Activated CD4-positive, alpha-beta memory T cell treated with anti-CD3 and anti-CD28 coated beads for 36 hours (primary cell): ENCODE data around the gene MCL1. TPM values are rescaled to one million over a fixed set of nuclear protein-coding genes. Genes with fewer than 3 reads are reported as not detected.
"Not testable (repeated sequence)": the region's sequence is repeated elsewhere in the genome, so short reads cannot be mapped to it uniquely, and the experiment has no call there.

ENCODE experiments used
- CTCF ChIA-PET: fragments of 350-600 bp; sonication (Branson Sonifier 250); formaldehyde crosslinking; loops from one replicate; lab custom pipeline; 2021; ENCODE audit warnings: antibody characterized with exemption, inconsistent platforms; lab: Charles Lee
- POLR2A ChIA-PET: fragments of 350-600 bp; sonication (Branson Sonifier 250); formaldehyde crosslinking; loops from one replicate; lab custom pipeline; 2021; ENCODE audit warnings: antibody characterized with exemption; lab: Charles Lee
- DNase-seq: peaks from one replicate; pipeline ENCODE4 v3.0.0-alpha.2; 2020
- H3K27ac Mint-ChIP-seq: one replicate; pipeline ENCODE4 v1.8.0; 2021; ENCODE audit warnings: mixed read lengths
- H3K27me3 Mint-ChIP-seq: one replicate; pipeline ENCODE4 v1.8.0; 2021; ENCODE audit warnings: mixed read lengths
- H3K36me3 Mint-ChIP-seq: one replicate; pipeline ENCODE4 v1.8.0; 2021; ENCODE audit warnings: mixed read lengths
- H3K4me1 Mint-ChIP-seq: one replicate; pipeline ENCODE4 v1.8.0; 2021; ENCODE audit warnings: low read depth, mixed read lengths
- H3K4me3 Mint-ChIP-seq: one replicate; pipeline ENCODE4 v1.8.0; 2021; ENCODE audit warnings: mild to moderate bottlenecking, mixed read lengths
- H3K9me3 Mint-ChIP-seq: one replicate; pipeline ENCODE4 v1.8.0; 2021; ENCODE audit warnings: mixed read lengths
- intact Hi-C: fragments of 100-400 bp; cut with micrococcal nuclease; formaldehyde crosslinking; loops from one replicate; pipeline ENCODE4 v1.15.1; 2023
- total RNA-seq, 2 experiments: library from RNA; stranded (reverse); gene quantifications; one replicate each; pipeline ENCODE4 v1.2.3, GENCODE V29; 2021

MCL1 gene
- total RNA-seq, 2 experiments from 2014 or later, result 280 to 288 TPM

DNA sequence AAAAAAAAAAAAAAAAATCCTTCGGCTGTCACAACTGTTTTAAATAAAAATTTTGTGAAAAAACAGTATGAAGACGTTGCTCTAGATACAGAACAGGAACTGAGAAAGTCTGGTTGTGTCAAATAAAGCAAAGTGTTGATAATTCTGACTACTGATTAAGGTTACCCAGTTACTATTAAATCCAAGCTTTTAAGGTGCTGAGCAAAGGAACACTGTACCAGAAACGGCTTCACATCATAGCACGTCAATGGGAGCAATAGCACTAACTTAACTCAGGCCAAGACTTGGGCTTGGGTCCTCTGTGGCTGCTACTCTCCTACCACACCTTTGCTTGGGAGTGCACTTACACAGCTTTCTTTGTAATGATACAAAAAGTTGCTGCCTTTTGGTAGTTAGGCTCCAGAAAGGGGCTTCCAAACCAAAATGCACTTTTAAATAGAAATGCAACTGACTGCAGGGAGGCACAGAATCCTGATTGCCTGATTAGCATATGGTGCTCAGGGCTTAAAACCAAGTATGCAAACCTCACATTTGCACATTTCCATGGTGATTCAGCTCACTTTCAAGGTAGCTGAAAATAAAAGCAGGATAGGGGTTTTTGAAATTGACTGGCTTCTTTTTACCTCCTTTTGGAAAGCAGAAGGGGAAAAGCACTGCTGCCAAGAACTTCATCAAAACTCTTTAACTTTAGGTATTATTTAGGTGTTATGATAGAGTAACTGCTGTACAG, 6.3 kb downstream of the MCL1 start:
- peaks cover 76% of the 10 kb centered on the region for H3K36me3 Mint-ChIP-seq
- intact Hi-C loops, result loop anchor here (1.0 kb wide), 1 partner anchor 10 kb away; no protein-coding TSS in a partner anchor

DNA sequence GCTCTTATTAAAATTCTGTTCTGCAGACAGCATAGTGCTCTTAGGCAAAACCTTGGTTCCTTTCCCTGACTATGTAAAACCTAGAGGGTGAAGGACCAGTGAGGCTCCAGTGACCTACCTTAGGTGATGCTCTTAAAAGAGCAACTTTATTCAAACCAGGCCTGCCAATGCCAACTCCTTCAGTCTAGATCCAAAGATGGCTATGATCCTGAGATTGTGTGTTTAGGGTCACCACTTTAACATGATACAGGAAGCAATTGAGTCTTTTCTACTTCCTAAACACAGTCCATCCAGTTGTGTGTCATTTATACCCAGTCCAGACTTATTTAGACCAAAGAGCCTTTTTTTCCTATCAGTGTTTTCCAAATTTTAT, 10.8 kb downstream of the MCL1 start:
- ChIA-PET CTCF (interaction anchor here (0.6 to 15.1 kb wide), 6 partner anchors 6 to 354 kb away, joined by 3 to 276 read pairs (median 124); partner anchors contain the start of genes ENSA and MCL1), POLR2A (interaction anchor here (1.6 to 13.8 kb wide), 6 partner anchors 7 to 205 kb away, joined by 4 to 527 read pairs (median 22); partner anchors contain the start of genes ENSA, MCL1 and RPRD2)
- H3K27me3 Mint-ChIP-seq, result no peaks in the 10 kb centered on the region
- H3K9me3 Mint-ChIP-seq, result no peaks in the 10 kb centered on the region
- H3K27ac Mint-ChIP-seq, result peak overlapping the region; percentile 98
- peaks cover 93% of the 10 kb centered on the region for H3K4me1 Mint-ChIP-seq
- H3K36me3 Mint-ChIP-seq, result peaks cover 39% of the 10 kb centered on the region
- intact Hi-C loops, result loop anchor here (10.0 kb wide), 2 partner anchors 334 to 684 kb away; partner anchors contain the start of gene ANP32E
- DNase-seq, result no peak
- H3K4me3 Mint-ChIP-seq, result peak overlapping the region; percentile 69

More for the DNA sequence above, 6.3 kb downstream of the MCL1 start:
- ChIA-PET POLR2A (interaction anchor here (0.9 to 13.7 kb wide), 5 partner anchors 8 to 55 kb away, joined by 3 to 527 read pairs (median 8); no protein-coding TSS in a partner anchor), CTCF (interaction anchor here (0.6 to 15.1 kb wide), 5 partner anchors 10 to 319 kb away, joined by 3 to 276 read pairs (median 3); no protein-coding TSS in a partner anchor)
- DNase-seq, result no peak
- Mint-ChIP-seq H3K9me3 (no peaks in the 10 kb centered on the region), H3K27ac (peak overlapping the region; percentile 98), H3K4me3 (peak overlapping the region; percentile 93), H3K4me1 (peaks cover 65% of the 10 kb centered on the region), H3K27me3 (no peaks in the 10 kb centered on the region)

- Mint-ChIP-seq H3K27me3 (no peaks in the 10 kb centered on the region), H3K4me1 (peaks cover 93% of the 10 kb centered on the region), H3K36me3 (peaks cover 33% of the 10 kb centered on the region), H3K4me3 (peak overlapping the region; percentile 69), H3K9me3 (no peaks in the 10 kb centered on the region), H3K27ac (peak overlapping the region; percentile 98)
- ChIA-PET POLR2A (interaction anchor here (1.4 to 13.8 kb wide), 8 partner anchors 7 to 355 kb away, joined by 4 to 527 read pairs (median 8); partner anchors contain the start of genes ENSA, GOLPH3L, MCL1 and RPRD2), CTCF (interaction anchor here (1.0 to 15.1 kb wide), 6 partner anchors 5 to 355 kb away, joined by 3 to 276 read pairs (median 124); partner anchors contain the start of genes ENSA and MCL1)
- DNase-seq, result peak; percentile 68
- intact Hi-C loops, result loop anchor here (1.0 to 10.0 kb wide), 5 partner anchors 11 to 683 kb away; partner anchors contain the start of genes ANP32E, ENSA and MCL1
These were observed 11.5 kb downstream of the MCL1 start for GRCh38 chr1:150567717-150568593.

DNA sequence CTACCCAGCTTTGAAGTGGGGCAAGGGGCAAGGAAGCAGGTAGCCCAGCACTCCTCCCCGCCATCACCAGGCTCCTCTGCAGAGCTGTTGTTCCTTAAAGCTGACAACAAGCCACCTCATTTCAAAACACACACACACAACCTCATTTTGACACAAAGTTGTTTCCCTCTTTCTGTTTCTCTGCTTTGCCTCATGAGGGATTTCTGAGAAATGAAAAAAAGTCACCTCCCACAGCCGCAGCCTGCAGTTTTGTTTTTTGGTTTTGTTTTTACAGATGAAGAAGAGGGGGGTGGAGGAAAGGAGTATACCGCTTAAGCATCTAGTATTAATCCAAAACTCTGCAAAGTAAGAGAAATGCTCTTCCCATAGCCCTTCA, 12.1 kb downstream of the MCL1 start:
- intact Hi-C loops, result loop anchor here (1.0 to 10.0 kb wide), 5 partner anchors 12 to 683 kb away; partner anchors contain the start of genes ANP32E, ENSA and MCL1
- CTCF ChIA-PET, result interaction anchor here (1.0 to 15.1 kb wide), 5 partner anchors 4 to 57 kb away, joined by 5 to 276 read pairs (median 243); partner anchors contain the start of genes ENSA and MCL1
- H3K4me1 Mint-ChIP-seq, result peaks cover 93% of the 10 kb centered on the region
- no peaks in the 10 kb centered on the region for H3K27me3 Mint-ChIP-seq
- H3K9me3 Mint-ChIP-seq, result no peaks in the 10 kb centered on the region
- peak overlapping the region; percentile 98 for H3K27ac Mint-ChIP-seq
- peak overlapping the region; percentile 69 for H3K4me3 Mint-ChIP-seq
- H3K36me3 Mint-ChIP-seq, result peaks cover 27% of the 10 kb centered on the region
- POLR2A ChIA-PET, result interaction anchor here (1.4 to 13.8 kb wide), 8 partner anchors 8 to 355 kb away, joined by 4 to 527 read pairs (median 8); partner anchors contain the start of genes ENSA, GOLPH3L, MCL1 and RPRD2
- peak; percentile 86 for DNase-seq

- no peaks in the 10 kb centered on the region for H3K9me3 Mint-ChIP-seq
These were observed 12.6 kb downstream of the MCL1 start for GRCh38 chr1:150566589-150567340.

DNA sequence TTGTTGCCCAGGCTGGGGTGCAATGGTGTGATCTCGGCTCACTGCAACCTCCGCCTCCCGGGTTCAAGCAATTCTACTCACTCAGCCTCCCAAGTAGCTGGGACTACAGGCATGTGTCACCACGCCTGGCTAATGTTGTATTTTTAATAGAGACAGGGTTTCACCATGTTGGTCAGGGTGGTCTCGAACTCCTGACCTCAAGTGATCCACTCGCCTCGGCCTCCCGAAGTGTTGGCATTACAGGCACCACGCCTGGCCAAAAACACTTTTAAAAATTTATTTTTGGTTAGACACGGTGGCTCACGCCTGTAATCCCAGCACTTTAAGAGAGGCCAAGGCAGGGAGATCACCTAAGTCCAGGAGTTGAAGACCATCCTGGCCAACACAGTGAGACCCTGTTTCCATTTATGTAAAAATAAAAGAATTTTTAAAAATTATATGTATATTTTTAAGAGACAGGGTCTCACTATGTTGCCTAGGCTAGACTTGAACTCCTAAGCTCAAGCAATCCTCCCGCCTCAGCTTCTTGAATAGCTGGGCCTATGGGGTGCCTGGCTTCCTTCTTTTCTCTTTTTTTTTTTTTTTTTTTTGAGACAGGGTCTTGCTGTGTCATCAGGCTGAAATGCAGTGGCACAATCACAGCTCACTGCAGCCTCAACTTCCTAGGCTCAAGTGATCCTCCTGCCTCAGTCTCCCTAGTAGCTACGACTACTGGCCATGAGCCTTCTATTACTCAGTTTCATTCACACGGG, 14.0 kb downstream of the MCL1 start:
- not testable (repeated sequence) for DNase-seq, H3K9me3 Mint-ChIP-seq, H3K27me3 Mint-ChIP-seq, H3K4me3 Mint-ChIP-seq
- ChIA-PET POLR2A (interaction anchor here (0.6 to 13.8 kb wide), 7 partner anchors 10 to 61 kb away, joined by 3 to 527 read pairs (median 6); partner anchors contain the start of genes ENSA and MCL1), CTCF (interaction anchor here (10.5 to 14.4 kb wide), 2 partner anchors 9 to 59 kb away, joined by 243 to 276 read pairs; partner anchors contain the start of genes ENSA and MCL1)
- peak overlapping the region; percentile 99 for H3K27ac Mint-ChIP-seq
- intact Hi-C loops, result loop anchor here (10.0 kb wide), 2 partner anchors 331 to 681 kb away; partner anchors contain the start of gene ANP32E
- H3K36me3 Mint-ChIP-seq, result peaks cover 14% of the 10 kb centered on the region
- H3K4me1 Mint-ChIP-seq, result peaks cover 82% of the 10 kb centered on the region

More at GRCh38 chr1:150566589-150567340, 12.6 kb downstream of the MCL1 start:
- H3K4me1 Mint-ChIP-seq, result peaks cover 88% of the 10 kb centered on the region
- ChIA-PET POLR2A (interaction anchor here (0.6 to 13.8 kb wide), 9 partner anchors 9 to 360 kb away, joined by 4 to 527 read pairs (median 7); partner anchors contain the start of genes ENSA, GOLPH3L, MCL1 and RPRD2), CTCF (interaction anchor here (10.5 to 15.1 kb wide), 3 partner anchors 4 to 57 kb away, joined by 243 to 276 read pairs (median 276); partner anchors contain the start of genes ENSA and MCL1)
- peaks cover 21% of the 10 kb centered on the region for H3K36me3 Mint-ChIP-seq
- intact Hi-C loops, result loop anchor here (1.0 to 10.0 kb wide), 5 partner anchors 13 to 682 kb away; partner anchors contain the start of genes ANP32E, ENSA and MCL1
- no peaks in the 10 kb centered on the region for H3K27me3 Mint-ChIP-seq
- peak overlapping the region; percentile 69 for H3K4me3 Mint-ChIP-seq
- DNase-seq, result no peak
- peak overlapping the region; percentile 98 for H3K27ac Mint-ChIP-seq

- Mint-ChIP-seq H3K36me3 (peaks cover 7% of the 10 kb centered on the region), H3K4me1 (peaks cover 77% of the 10 kb centered on the region), H3K27me3 (no peaks in the 10 kb centered on the region), H3K27ac (peak overlapping the region; percentile 99), H3K4me3 (peak overlapping the region; percentile 89), H3K9me3 (no peaks in the 10 kb centered on the region)
- POLR2A ChIA-PET, result interaction anchor here (0.6 to 13.8 kb wide), 9 partner anchors 11 to 412 kb away, joined by 3 to 527 read pairs (median 7); partner anchors contain the start of genes ENSA and MCL1
- CTCF ChIA-PET, result interaction anchor here (1.0 to 14.4 kb wide), 4 partner anchors 10 to 358 kb away, joined by 3 to 276 read pairs (median 126); partner anchors contain the start of genes ENSA and MCL1
- intact Hi-C loops, result loop anchor here (5.0 to 10.0 kb wide), 7 partner anchors 202 to 680 kb away; partner anchors contain the start of genes ANP32E, ARNT, CA14 and MINDY1
- DNase-seq, result peak; percentile 58
These were observed 15.1 kb downstream of the MCL1 start for GRCh38 chr1:150564051-150564991.

- H3K4me1 Mint-ChIP-seq, result peaks cover 69% of the 10 kb centered on the region
- CTCF ChIA-PET, result interaction anchor here (1.0 to 14.4 kb wide), 4 partner anchors 11 to 359 kb away, joined by 3 to 276 read pairs (median 126); partner anchors contain the start of genes ENSA and MCL1
- H3K27me3 Mint-ChIP-seq, result no peaks in the 10 kb centered on the region
- no peaks in the 10 kb centered on the region for H3K9me3 Mint-ChIP-seq
- POLR2A ChIA-PET, result interaction anchor here (0.8 to 13.8 kb wide), 10 partner anchors 12 to 359 kb away, joined by 3 to 527 read pairs (median 11); partner anchors contain the start of genes ENSA and MCL1
- intact Hi-C loops, result loop anchor here (1.0 to 10.0 kb wide), 13 partner anchors 10 to 679 kb away; partner anchors contain the start of genes ANP32E, ARNT, CA14 and CTSS
- H3K4me3 Mint-ChIP-seq, result peak overlapping the region; percentile 89
- peak; percentile 61 for DNase-seq
- H3K27ac Mint-ChIP-seq, result peak overlapping the region; percentile 99
- peaks cover 7% of the 10 kb centered on the region for H3K36me3 Mint-ChIP-seq
These were observed 15.9 kb downstream of the MCL1 start for GRCh38 chr1:150563340-150564038.
